HepG2 (cell line): ENCODE results near the gene MNX1. TPM values are rescaled to one million over a fixed set of nuclear protein-coding genes. Genes with fewer than 3 reads are reported as not detected.

ENCODE experiments used
- ATAD3A ChIP-seq: sonication (generic); formaldehyde crosslinking; IDR thresholded peaks from 2 replicates; pipeline ENCODE4 v1.4.0; 2020; ENCODE audit warnings: missing genetic modification reagents
- CAMTA2 ChIP-seq: sonication (generic); formaldehyde crosslinking; IDR thresholded peaks from 2 replicates; pipeline ENCODE4 v1.4.0; 2020; ENCODE audit warnings: mild to moderate bottlenecking, missing genetic modification reagents, borderline replicate concordance
- DMAP1 ChIP-seq: IDR thresholded peaks from 2 replicates; pipeline ENCODE4 v1.6.1; 2016
- GABPA ChIP-seq, 2 experiments: IDR thresholded peaks; 2 replicates each; pipeline ENCODE4 v1.6.1; 2011 to 2016; ENCODE audit warnings: low read depth in 2 of 2, low read length in 1 of 2, missing biosample characterization in 1 of 2, missing genetic modification characterization in 1 of 2
- GATAD2A ChIP-seq: IDR thresholded peaks from 2 replicates; pipeline ENCODE4 v1.6.1; 2016
- ISX ChIP-seq: sonication (generic); formaldehyde crosslinking; conservative IDR thresholded peaks from 2 replicates; pipeline ENCODE4 v1.5.0; 2020; ENCODE audit warnings: missing genetic modification reagents
- KAT7 ChIP-seq: IDR thresholded peaks from 2 replicates; pipeline ENCODE4 v1.6.1; 2018; ENCODE audit warnings: borderline replicate concordance, missing compliant biosample characterization
- KDM4B ChIP-seq: sonication (generic); formaldehyde crosslinking; IDR thresholded peaks from 2 replicates; pipeline ENCODE4 v1.4.0; 2020; ENCODE audit warnings: missing genetic modification reagents
- NFYB ChIP-seq: sonication (generic); formaldehyde crosslinking; IDR thresholded peaks from 2 replicates; pipeline ENCODE4 v1.4.0; 2020; ENCODE audit warnings: missing genetic modification reagents
- PHF8 ChIP-seq: sonication (generic); formaldehyde crosslinking; IDR thresholded peaks from 2 replicates; pipeline ENCODE4 v1.5.0; 2020; ENCODE audit warnings: missing genetic modification reagents
- PITX1 ChIP-seq: sonication (generic); formaldehyde crosslinking; IDR thresholded peaks from 2 replicates; pipeline ENCODE4 v1.5.1; 2020; ENCODE audit warnings: mild to moderate bottlenecking, missing genetic modification reagents
- SKIL ChIP-seq: sonication (generic); formaldehyde crosslinking; IDR thresholded peaks from 2 replicates; pipeline ENCODE4 v1.8.0; 2022; ENCODE audit warnings: missing genetic modification reagents, mild to moderate bottlenecking, moderate library complexity, borderline replicate concordance
- TBX2 ChIP-seq: sonication (generic); formaldehyde crosslinking; IDR thresholded peaks from 2 replicates; pipeline ENCODE4 v1.5.0; 2020; ENCODE audit warnings: missing genetic modification reagents, mild to moderate bottlenecking, borderline replicate concordance
- TP53 ChIP-seq: sonication (generic); formaldehyde crosslinking; conservative IDR thresholded peaks from 2 replicates; pipeline ENCODE4 v1.4.0; 2020; ENCODE audit warnings: missing genetic modification reagents
- TRIM22 ChIP-seq: fragments of 450-650 bp; IDR thresholded peaks from 2 replicates; pipeline ENCODE4 v1.6.1; 2017
- ZBTB34 ChIP-seq: sonication (generic); formaldehyde crosslinking; IDR thresholded peaks from 2 replicates; pipeline ENCODE4 v1.8.0; 2022; ENCODE audit warnings: mild to moderate bottlenecking, missing genetic modification reagents
- ZKSCAN5 ChIP-seq: sonication (generic); formaldehyde crosslinking; IDR thresholded peaks from 2 replicates; pipeline ENCODE4 v1.5.1; 2020; ENCODE audit warnings: mild to moderate bottlenecking, missing genetic modification reagents
- ZMYM4 ChIP-seq: sonication (generic); formaldehyde crosslinking; IDR thresholded peaks from 2 replicates; pipeline ENCODE4 v1.8.1; 2023; ENCODE audit warnings: mild to moderate bottlenecking, missing genetic modification reagents
- ZNF205 ChIP-seq: IDR thresholded peaks from 2 replicates; pipeline ENCODE4 v1.6.1; 2018; ENCODE audit warnings: missing biosample characterization, missing genetic modification reagents
- ZNF207 ChIP-seq: fragments of 450-650 bp; IDR thresholded peaks from 2 replicates; pipeline ENCODE4 v1.6.1; 2016; ENCODE audit warnings: antibody characterized with exemption, borderline replicate concordance
- ZNF331 ChIP-seq: sonication (generic); formaldehyde crosslinking; IDR thresholded peaks from 2 replicates; pipeline ENCODE4 v1.4.0; 2020; ENCODE audit warnings: missing genetic modification reagents
- ZNF577 ChIP-seq: sonication (generic); formaldehyde crosslinking; IDR thresholded peaks from 2 replicates; pipeline ENCODE4 v1.4.0; 2020; ENCODE audit warnings: mild to moderate bottlenecking, low read depth, missing genetic modification reagents, borderline replicate concordance
- ZNF709 ChIP-seq: sonication (generic); formaldehyde crosslinking; IDR thresholded peaks from 2 replicates; pipeline ENCODE4 v1.5.0; 2020; ENCODE audit warnings: mild to moderate bottlenecking, missing genetic modification reagents
- ZNF740 ChIP-seq: sonication (generic); formaldehyde crosslinking; IDR thresholded peaks from 2 replicates; pipeline ENCODE4 v1.4.0; 2020; ENCODE audit warnings: missing genetic modification reagents
- ZNF800 ChIP-seq: sonication (generic); formaldehyde crosslinking; IDR thresholded peaks from 2 replicates; pipeline ENCODE4 v1.4.0; 2020; ENCODE audit warnings: missing genetic modification reagents
- ZNF879 ChIP-seq: sonication (generic); formaldehyde crosslinking; IDR thresholded peaks from 2 replicates; pipeline ENCODE4 v1.8.1; 2023; ENCODE audit warnings: missing genetic modification reagents
- polyA plus RNA-seq, 8 experiments: library from polyadenylated mRNA; depleted of rRNA in 3 of 8; stranded (reverse) in 7 of 8; unstranded in 1 of 8; fragments of >200 nt; fragmentation: Illumina TruSeq in 4 of 8; extraction: Trizol in 4 of 8; gene quantifications; 2 replicates each; pipeline versions ENCODE4 v1.2.1 to v1.2.3, GENCODE V29; 2011 to 2016; ENCODE audit warnings: low read depth in 4 of 8, missing spikeins in 1 of 8, mixed read lengths in 1 of 8; ENCODE audit not compliant: insufficient read depth in 1 of 8
- total RNA-seq, 5 experiments: library from RNA; depleted of rRNA; stranded (reverse); fragments of >200 nt; fragmentation: Illumina TruSeq; extraction: Trizol; gene quantifications; 2 replicates each; pipeline ENCODE4 v1.2.3, GENCODE V29; 2016; ENCODE audit warnings: low read depth in 1 of 5

The MNX1 gene
- total and polyA plus RNA-seq, 2 of the 13 experiments (the other 11 are each of a cell fraction or from before 2014, with no cell fraction given) = 0.94 to 6.1 TPM

GRCh38 chr7:157009170-157009777 lies 1.2 kb downstream of the MNX1 start (continued):
- TF ChIP-seq ZNF331 = 0 out of 2 replicates have a peak, but pooled peaks have one; percentile 17
- TF ChIP-seq GABPA (IDR thresholded peaks at IDR 0.05; ENCODE audit: low read depth, low read length) = no peak; the same call in 1 of the 2 replicates
- TF ChIP-seq GABPA (CRISPR knock-in tag; IDR thresholded peaks at IDR 0.05; ENCODE audit: low read depth) = peak; percentile 47; the same call in 1 of the 2 replicates
- no peak for TF ChIP-seq TRIM22
- TF ChIP-seq TBX2 (CRISPR knock-in tag) = peak; percentile 40
- TF ChIP-seq ZNF207 = no peak
- TF ChIP-seq ZNF879 = no peak
- peak; percentile 67 for TF ChIP-seq PHF8
- TF ChIP-seq ZNF577 (CRISPR knock-in tag) = no peak
- peak; percentile 91 for TF ChIP-seq ZNF800 (CRISPR knock-in tag)
- no peak for TF ChIP-seq GATAD2A (CRISPR knock-in tag)
- no peak for TF ChIP-seq KAT7
- no peak for TF ChIP-seq NFYB (CRISPR knock-in tag)
- 0 out of 2 replicates have a peak, but pooled peaks have one; percentile 23 for TF ChIP-seq SKIL (CRISPR knock-in tag)
- TF ChIP-seq PITX1 (CRISPR knock-in tag) = 0 out of 2 replicates have a peak, but pooled peaks have one; percentile 21
- no peak for TF ChIP-seq ZNF740
- no peak for TF ChIP-seq TP53 (CRISPR knock-in tag)
- TF ChIP-seq ZKSCAN5 (CRISPR knock-in tag) = no peak
- no peak for TF ChIP-seq ISX (CRISPR knock-in tag)
- no peak for TF ChIP-seq DMAP1 (CRISPR knock-in tag)
- no peak for TF ChIP-seq ZMYM4 (CRISPR knock-in tag)
- TF ChIP-seq ZBTB34 (CRISPR knock-in tag) = no peak
- TF ChIP-seq ZNF709 (CRISPR knock-in tag) = no peak
- no peak for TF ChIP-seq ATAD3A
- no peak for TF ChIP-seq ZNF205 (CRISPR knock-in tag)
- TF ChIP-seq CAMTA2 (CRISPR knock-in tag) = no peak
- TF ChIP-seq KDM4B (CRISPR knock-in tag) = no peak
